ENCODE results near the gene SMAP1.
A peak's percentile ranks its signal among the peaks of the same experiment; 100 is the strongest.

Gene SMAP1

GRCh38 chr6:70844301-70844700, 176.6 kb downstream of the SMAP1 start:
- no peak for DNase-seq

GRCh38 chr6:70846207-70846835, 178.6 kb downstream of the SMAP1 start:
- no peak for DNase-seq

DNA sequence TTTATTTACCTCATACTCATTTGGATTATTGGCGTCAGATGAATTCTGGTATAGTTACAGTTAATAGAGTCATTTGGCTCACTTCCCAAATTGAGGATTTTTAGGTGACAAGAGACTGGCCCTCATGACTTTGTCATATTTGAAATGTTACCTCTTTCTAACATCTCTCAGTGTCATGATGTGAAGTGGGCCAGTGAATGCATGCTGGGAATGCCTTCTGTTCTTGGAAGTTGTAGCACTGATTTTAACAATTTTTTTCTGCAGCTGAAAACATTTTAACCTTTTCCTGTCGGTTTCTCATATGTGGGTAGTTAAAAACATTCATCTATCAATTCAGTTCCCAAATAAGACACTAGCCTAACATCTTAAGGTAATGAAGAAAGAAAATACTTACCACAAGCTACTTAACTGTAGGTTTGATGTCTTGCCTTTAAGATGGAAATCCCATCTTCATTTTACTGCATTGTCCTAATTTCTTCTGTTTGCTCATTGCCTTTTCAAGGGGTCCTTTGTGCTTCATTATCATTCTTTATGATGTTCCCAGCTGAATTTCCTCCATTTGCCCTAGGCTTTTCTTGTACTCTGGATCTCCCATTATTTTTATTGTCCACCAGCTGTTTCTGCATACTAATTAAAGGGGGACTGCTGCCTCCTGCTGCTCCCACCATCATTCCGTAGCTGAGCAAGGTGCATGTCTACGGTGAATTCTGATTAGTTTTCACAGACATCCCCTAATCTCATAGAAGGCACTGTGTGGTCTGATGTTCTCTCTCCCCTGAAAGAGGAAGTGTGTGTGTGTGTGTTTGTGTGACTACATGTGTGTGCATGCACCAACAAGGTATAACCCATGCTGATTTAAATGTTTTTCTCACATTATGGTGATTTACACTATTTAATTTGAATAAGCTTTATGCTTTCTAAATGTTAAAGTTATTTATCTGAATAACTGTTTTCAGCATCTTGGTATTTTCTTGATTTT, 179.7 kb downstream of the SMAP1 start:
- DNase-seq = no peak

GRCh38 chr6:70849348-70850069, 181.8 kb downstream of the SMAP1 start:
- no peak for DNase-seq

- DNase-seq = no peak
Measured at GRCh38 chr6:70852667-70853246, 185.1 kb downstream of the SMAP1 start.

GRCh38 chr6:70857387-70858077, 189.8 kb downstream of the SMAP1 start:
- no peak for DNase-seq

DNA sequence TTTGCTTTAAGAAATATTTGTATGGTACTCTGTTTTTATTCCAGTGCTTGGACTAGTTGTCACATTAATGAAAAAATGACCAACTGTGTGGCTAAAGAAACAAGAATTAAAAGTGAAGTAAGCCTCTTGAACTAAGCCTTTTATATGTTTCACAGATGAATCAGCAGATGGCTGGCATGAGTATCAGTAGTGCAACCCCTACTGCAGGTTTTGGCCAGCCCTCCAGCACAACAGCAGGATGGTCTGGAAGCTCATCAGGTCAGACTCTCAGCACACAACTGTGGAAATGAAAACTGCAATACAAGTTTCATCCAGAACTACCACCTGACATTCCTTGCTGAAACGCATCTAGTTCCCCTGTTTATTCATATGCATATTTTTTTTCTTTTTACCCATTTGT, 192.4 kb downstream of the SMAP1 start:
- DNase-seq = no peak

DNA sequence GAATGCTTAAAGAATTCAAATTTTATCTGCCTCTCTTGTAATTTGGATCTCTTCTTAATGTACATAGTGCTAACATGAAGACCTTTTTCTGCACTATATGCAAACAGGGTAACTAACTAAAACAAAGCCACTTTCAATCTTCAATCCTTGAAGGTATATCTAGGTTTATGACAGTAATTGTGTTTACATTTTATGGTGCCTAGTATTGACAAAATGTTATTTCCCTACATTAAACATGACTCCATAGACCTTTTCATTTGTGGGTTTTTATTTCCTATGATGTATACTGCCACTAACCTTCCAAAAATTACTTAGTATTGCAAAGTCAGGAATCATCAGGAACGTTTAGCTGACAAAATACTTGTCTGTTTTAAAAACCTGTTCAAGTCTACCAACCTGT, 193.2 kb downstream of the SMAP1 start:
- no peak for DNase-seq

DNA sequence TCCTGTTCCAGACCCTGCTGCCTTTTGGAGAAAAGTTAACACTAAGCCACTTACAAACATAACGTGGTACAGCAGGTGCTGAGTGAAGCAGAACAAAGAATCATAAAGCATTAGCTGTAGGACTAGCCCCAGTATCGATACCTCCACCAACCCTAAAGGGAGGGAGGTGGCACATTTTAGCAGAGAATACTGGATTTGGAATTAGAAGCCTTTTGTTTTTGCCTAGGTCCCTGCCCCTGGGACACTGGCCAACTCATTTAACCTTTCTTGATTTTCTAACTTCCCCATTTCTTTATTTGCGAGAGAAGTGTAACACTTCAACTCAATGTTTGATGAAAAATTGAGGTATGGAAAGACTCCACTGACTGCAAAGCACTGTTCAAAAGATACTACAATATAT, 195.7 kb downstream of the SMAP1 start:
- DNase-seq = no peak

DNA sequence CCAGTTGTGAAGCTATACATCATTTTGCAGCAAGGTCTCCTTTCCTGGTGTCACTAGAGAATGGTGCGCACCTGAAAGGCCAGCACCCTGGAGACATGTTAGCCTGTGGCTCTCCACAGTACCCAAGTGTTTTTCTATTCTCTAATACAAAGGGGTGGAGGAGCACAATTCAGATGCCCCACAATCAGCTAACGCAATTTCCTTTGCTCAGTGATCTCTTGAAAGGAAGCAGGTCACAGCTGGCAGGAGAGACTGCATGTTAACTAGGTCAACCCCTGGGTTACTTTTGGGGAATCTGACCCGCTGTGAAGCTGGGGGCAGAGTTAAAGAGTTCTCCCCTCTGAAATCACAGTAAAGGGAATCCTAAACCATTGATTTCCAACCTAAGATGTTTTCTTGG, 196.7 kb downstream of the SMAP1 start:
- no peak for DNase-seq

DNA sequence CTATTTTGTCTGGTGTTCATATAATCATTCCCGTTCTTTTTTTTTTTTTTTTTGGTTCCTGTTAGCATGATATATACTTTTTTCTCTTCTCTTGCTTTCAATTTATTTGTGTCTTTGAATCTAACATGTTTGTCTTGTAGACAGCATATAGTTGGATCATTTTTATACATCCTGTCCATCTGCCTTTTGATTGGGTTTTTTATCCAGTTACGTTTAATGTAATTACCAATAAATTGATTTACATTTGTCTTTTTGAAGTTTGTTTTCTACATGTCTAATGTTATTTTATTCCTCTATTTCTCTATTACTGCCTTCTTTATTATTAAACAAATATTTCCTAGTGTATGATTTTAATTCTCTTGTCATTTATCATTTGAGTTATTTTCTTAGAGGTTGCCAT, 204.8 kb downstream of the SMAP1 start:
- DNase-seq = no peak

- no peak for DNase-seq
Measured at GRCh38 chr6:70874181-70874913, 206.7 kb downstream of the SMAP1 start.

GRCh38 chr6:70879496-70879895, 211.8 kb downstream of the SMAP1 start:
- DNase-seq = no peak

DNA sequence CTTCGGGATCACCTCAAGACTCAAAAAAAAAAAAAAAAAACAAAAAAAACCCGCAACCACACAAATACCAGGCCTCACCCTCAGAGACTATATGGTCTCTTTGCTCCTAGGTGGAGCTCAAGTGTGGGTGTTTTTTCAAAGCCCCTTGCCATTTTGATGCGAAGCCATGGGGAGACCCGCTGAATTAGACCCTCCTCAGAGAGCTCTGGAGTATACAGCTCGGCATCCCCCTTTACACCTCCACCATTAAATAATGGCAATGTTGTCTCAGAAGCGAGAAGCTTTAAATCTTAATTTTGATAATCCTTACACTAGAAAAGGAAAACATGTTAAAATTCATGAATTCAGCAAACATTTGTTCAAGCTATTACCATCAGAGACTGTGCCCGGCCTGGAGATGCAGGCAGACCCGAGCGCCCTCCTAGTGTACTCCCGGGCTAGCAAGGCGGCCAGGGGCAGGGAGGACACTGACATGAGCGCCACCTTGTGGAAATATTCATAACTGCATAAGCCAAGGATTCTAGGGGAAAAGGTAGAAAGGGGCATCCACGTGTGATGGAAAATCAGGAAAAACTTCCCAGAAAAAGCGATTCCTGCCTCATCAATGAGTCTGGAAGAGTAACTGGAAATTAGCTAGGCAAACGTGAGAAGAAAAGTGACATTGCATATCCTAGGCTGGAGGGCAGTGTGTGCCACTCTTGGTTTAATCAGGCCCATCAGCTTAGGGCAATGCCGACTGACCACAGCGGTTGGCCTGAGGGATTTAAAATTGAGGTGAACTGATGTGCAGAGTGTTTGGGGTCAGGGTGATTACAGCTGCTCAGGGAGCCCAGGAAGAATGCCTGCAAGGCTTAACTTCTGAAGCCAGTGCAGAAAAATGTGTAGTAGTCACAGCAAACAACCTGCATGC, 216.6 kb downstream of the SMAP1 start:
- DNase-seq = peak; percentile 22

DNA sequence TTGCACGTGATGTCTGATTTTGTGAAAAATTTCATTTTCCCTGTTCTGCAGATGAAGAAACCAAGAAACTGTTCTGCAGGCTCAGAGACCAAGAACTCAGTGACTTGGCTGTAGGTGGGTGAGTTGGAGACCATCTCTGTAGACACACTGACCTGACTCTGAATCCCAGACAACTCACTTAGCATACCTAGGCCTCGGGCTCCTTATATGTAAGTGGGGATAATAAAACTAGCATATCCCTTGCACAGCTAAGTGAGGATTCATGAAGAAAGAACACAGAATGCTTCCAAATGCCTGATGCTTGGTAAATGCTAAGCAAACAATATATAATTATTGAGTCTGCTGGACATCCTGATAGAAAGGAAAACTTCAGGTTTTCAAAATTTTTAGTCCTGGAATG, 218.4 kb downstream of the SMAP1 start:
- no peak for DNase-seq

DNA sequence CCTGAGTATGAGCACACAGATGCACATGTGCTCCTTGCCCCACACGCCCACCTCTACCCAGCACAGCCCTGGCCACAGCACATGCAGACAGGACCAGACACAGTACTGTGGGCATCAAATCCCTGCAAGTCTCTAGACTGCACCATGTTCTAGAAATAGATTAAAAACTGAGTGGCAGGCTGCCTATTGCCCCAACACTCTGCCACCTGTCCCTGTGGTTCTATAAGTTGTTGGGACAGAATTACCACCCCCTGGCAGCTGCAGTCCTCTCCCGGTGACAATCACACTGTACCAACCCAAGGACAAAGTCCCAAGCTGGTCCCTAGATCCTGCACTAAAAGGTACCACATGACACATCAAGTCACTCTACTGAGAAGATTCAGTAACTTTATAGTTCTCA, 219.0 kb downstream of the SMAP1 start:
- DNase-seq = no peak

- DNase-seq = no peak
Measured at GRCh38 chr6:70889270-70889669, 221.6 kb downstream of the SMAP1 start.

DNA sequence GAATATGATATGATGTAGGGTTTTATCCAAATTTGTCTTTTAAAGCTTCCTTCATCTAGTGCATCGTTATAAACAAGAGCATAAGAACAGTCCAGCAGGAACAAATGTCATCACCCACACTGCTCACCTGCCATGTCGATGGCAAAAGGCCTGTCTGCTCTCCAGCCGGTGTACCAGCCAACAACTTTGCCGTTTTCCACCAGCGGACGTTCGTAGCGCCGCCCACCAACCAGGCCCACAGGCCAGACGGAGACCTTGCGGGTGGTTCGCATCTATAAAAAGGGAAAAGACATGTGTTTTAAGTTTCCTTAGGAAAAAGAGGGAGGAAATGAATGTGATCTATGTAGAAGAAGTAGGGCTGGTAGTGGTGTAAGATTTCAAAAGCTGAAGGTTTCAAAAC, 226.3 kb downstream of the SMAP1 start:
- DNase-seq = no peak

GRCh38 chr6:70900047-70900446, 232.4 kb downstream of the SMAP1 start:
- no peak for DNase-seq

DNA sequence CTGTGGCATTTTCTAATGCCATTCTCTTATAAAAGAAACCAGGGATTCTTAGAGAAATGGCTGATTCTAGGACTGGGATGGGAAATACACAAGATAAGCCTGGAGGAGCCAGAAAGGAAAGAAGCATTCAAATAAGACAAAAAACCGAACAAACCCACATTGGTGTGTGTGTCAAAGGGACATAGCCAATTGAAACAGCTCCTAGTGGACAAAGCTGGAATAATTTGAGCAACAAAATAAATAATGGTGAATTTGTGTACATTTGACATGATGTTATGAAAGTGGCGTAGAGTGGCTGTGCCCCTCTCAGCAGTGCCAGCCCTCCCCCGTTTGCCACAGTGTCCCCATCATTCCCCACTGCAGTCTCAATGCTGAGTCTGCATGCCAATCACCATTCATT, 233.6 kb downstream of the SMAP1 start:
- DNase-seq = no peak
